Endothelial cell of umbilical vein (primary cell): Measurements from ENCODE around the gene CPTP.

Experiments
- MYC ChIP-seq: IDR thresholded peaks from one replicate; pipeline ENCODE4 v1.6.1; 2011; ENCODE audit warnings: mild to moderate bottlenecking, low read depth, low read length
- POLR2A ChIP-seq: IDR thresholded peaks from 2 replicates; pipeline ENCODE4 v1.6.1; 2012; ENCODE audit warnings: low read depth, mild to moderate bottlenecking, control low read depth, low read length
- TF ChIP-seq, protein P1 (sequence below), 2 donors: IDR thresholded peaks; 1 replicate in 1 of 2; 2 replicates in 1 of 2; pipeline ENCODE4 v1.5.1; 2011; ENCODE audit warnings: low read length in 2 of 2, mild to moderate bottlenecking in 2 of 2, moderate library complexity in 2 of 2, control low read depth in 1 of 2, inconsistent platforms in 1 of 2, low read depth in 1 of 2; ENCODE audit not compliant: insufficient read depth in 1 of 2; ENCODE audit errors: extremely low read depth in 1 of 2

- TF ChIP-seq, protein P1, sequence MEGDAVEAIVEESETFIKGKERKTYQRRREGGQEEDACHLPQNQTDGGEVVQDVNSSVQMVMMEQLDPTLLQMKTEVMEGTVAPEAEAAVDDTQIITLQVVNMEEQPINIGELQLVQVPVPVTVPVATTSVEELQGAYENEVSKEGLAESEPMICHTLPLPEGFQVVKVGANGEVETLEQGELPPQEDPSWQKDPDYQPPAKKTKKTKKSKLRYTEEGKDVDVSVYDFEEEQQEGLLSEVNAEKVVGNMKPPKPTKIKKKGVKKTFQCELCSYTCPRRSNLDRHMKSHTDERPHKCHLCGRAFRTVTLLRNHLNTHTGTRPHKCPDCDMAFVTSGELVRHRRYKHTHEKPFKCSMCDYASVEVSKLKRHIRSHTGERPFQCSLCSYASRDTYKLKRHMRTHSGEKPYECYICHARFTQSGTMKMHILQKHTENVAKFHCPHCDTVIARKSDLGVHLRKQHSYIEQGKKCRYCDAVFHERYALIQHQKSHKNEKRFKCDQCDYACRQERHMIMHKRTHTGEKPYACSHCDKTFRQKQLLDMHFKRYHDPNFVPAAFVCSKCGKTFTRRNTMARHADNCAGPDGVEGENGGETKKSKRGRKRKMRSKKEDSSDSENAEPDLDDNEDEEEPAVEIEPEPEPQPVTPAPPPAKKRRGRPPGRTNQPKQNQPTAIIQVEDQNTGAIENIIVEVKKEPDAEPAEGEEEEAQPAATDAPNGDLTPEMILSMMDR (IDR thresholded peaks at IDR 0.05; ENCODE audit: extremely low read depth in 1 of 2, insufficient read depth in 1 of 2, low read depth in 1 of 2, low read length in 2 of 2): no peak
- TF ChIP-seq POLR2A: no peak
- TF ChIP-seq MYC: no peak
Observed at GRCh38 chr1:1309251-1310108, 15.1 kb upstream of the CPTP start.
